ENCODE results near the gene DGLUCY.

DGLUCY gene

GRCh38 chr14:91135039-91135438 is 21.2 kb downstream of the DGLUCY start:
- H3K4me1 ChIP-seq (ENCODE audit: control insufficient read depth, insufficient read depth, low read length), result no peaks in the 10 kb centered on the region
- H3K27ac ChIP-seq (ENCODE audit: extremely low read depth, low read depth, low read length), result no peak overlapping the region
- H3K36me3 ChIP-seq (ENCODE audit: control insufficient read depth in 2 of 2, insufficient read depth in 1 of 2, low read length in 2 of 2), result peaks cover 5 to 13% of the 10 kb centered on the region in 2 experiments; a peak in 2 of 3 replicates
- no peaks in the 10 kb centered on the region for H3K9me3 ChIP-seq (ENCODE audit: control insufficient read depth, insufficient read depth, low read depth, low read length)
- TF ChIP-seq ZFP3 (tag by site-specific recombination; IDR thresholded peaks at IDR 0.05; ENCODE audit: low read depth), result no peak
- TF ChIP-seq ZNF184 (tag by site-specific recombination; IDR thresholded peaks at IDR 0.05), result no peak
- no peak for TF ChIP-seq ZNF529 (tag by site-specific recombination; IDR thresholded peaks at IDR 0.05; ENCODE audit: insufficient replicate concordance)
- no peak for TF ChIP-seq ZNF155 (tag by site-specific recombination; IDR thresholded peaks at IDR 0.05)
- no peak for TF ChIP-seq EGR2 (tag by site-specific recombination; IDR thresholded peaks at IDR 0.05; ENCODE audit: low read depth)
- no peak for TF ChIP-seq SETDB1 (IDR thresholded peaks at IDR 0.05; ENCODE audit: insufficient read length, low read length)
- no peak overlapping the region for H3K4me3 ChIP-seq (ENCODE audit: low read depth, low read length)
- ChIA-PET POLR2A (no interaction called here), CTCF (interaction anchor here (0.6 kb wide), 1 partner anchor 760 kb away, joined by 4 read pairs; no protein-coding TSS in a partner anchor)

GRCh38 chr14:91138511-91139359 is 24.9 kb downstream of the DGLUCY start:
- POLR2A ChIA-PET, result no interaction called here
- peaks cover 0 to 3% of the 10 kb centered on the region in 2 experiments; a peak in 1 of 3 replicates for H3K36me3 ChIP-seq (ENCODE audit: control insufficient read depth in 2 of 2, insufficient read depth in 1 of 2, low read length in 2 of 2)
- no peak overlapping the region for H3K27ac ChIP-seq (ENCODE audit: extremely low read depth, low read depth, low read length)
- CTCF ChIA-PET, result interaction anchor here (0.5 to 4.5 kb wide), 10 partner anchors 9 to 236 kb away, joined by 3 to 44 read pairs (median 5); no protein-coding TSS in a partner anchor
- H3K4me1 ChIP-seq (ENCODE audit: control insufficient read depth, insufficient read depth, low read length), result no peaks in the 10 kb centered on the region
- no peaks in the 10 kb centered on the region for H3K9me3 ChIP-seq (ENCODE audit: control insufficient read depth, insufficient read depth, low read depth, low read length)
- H3K4me3 ChIP-seq (ENCODE audit: low read depth, low read length), result no peak overlapping the region
- TF ChIP-seq ZNF423 (tag by site-specific recombination; IDR thresholded peaks at IDR 0.05) (no peak), ZBTB49 (tag by site-specific recombination; IDR thresholded peaks at IDR 0.05; ENCODE audit: low read depth) (no peak), BCL11B (tag by site-specific recombination; IDR thresholded peaks at IDR 0.05; ENCODE audit: low read depth) (no peak), ZSCAN30 (tag by site-specific recombination; IDR thresholded peaks at IDR 0.05) (peak; percentile 53; the same call in 1 of the 2 replicates), ZNF645 (tag by site-specific recombination; IDR thresholded peaks at IDR 0.05) (no peak), ZNF221 (tag by site-specific recombination; IDR thresholded peaks at IDR 0.05; ENCODE audit: borderline replicate concordance) (no peak), ZNF654 (tag by site-specific recombination; IDR thresholded peaks at IDR 0.05; ENCODE audit: low read depth) (peak; percentile 48), ZNF549 (tag by site-specific recombination; IDR thresholded peaks at IDR 0.05) (no peak), MZF1 (tag by site-specific recombination; IDR thresholded peaks at IDR 0.05; ENCODE audit: borderline replicate concordance) (0 out of 2 replicates have a peak, but pooled peaks have one; percentile 14), CTCF (tag by site-specific recombination; IDR thresholded peaks at IDR 0.05) (0 out of 2 replicates have a peak, but pooled peaks have one; percentile 47), ZNF26 (tag by site-specific recombination; IDR thresholded peaks at IDR 0.05) (no peak), EGR2 (tag by site-specific recombination; IDR thresholded peaks at IDR 0.05; ENCODE audit: low read depth) (no peak), ZNF670 (tag by site-specific recombination; IDR thresholded peaks at IDR 0.05; ENCODE audit: low read depth) (no peak), HOXC10 (CRISPR knock-in tag; IDR thresholded peaks at IDR 0.05) (no peak), PRDM10 (tag by site-specific recombination; IDR thresholded peaks at IDR 0.05) (0 out of 2 replicates have a peak, but pooled peaks have one; percentile 19), MYNN (tag by site-specific recombination; IDR thresholded peaks at IDR 0.05; ENCODE audit: borderline replicate concordance) (no peak), ZNF510 (tag by site-specific recombination; IDR thresholded peaks at IDR 0.05; ENCODE audit: insufficient replicate concordance) (no peak)
